Omental fat pad (tissue), 4 donors: ENCODE measurements around the gene C11orf16. TPM values are rescaled to one million over a fixed set of nuclear protein-coding genes. Genes with fewer than 3 reads are reported as not detected.

Experiments used
- ATAC-seq: fragments of 150-250 bp; one replicate; pipeline ENCODE4 v1.9.1; 2016; ENCODE audit warnings: mild to moderate bottlenecking, moderate library complexity; ENCODE audit not compliant: low FRiP score
- DNase-seq: peaks from one replicate; pipeline ENCODE4 v3.0.0-alpha.2; 2019; ENCODE audit warnings: low spot score
- CTCF ChIP-seq, 3 donors: fragments of 450-650 bp; IDR thresholded peaks; one replicate each; pipeline ENCODE4 v1.5.1; 2016 to 2017; ENCODE audit warnings: antibody characterized with exemption in 3 of 3, mild to moderate bottlenecking in 3 of 3, moderate library complexity in 2 of 3
- total RNA-seq, 4 donors: library from RNA; depleted of rRNA; stranded (reverse); fragments of >200 nt; gene quantifications; one replicate each; pipeline ENCODE4 v1.1.0, GENCODE V29; 2016

Gene C11orf16
- total RNA-seq, 4 donors from 2014 or later: not detected

GRCh38 chr11:8926236-8926635 is 6.5 kb downstream of the C11orf16 start:
- TF ChIP-seq CTCF (IDR thresholded peaks at IDR 0.05): no peak
- no peak for DNase-seq
- ATAC-seq: no peak

GRCh38 chr11:8925711-8926110 is 7.0 kb downstream of the C11orf16 start:
- no peak for TF ChIP-seq CTCF (IDR thresholded peaks at IDR 0.05)
- DNase-seq (no peak), ATAC-seq (no peak)

- no peak for DNase-seq
Observed at GRCh38 chr11:8922691-8923090, 10.1 kb downstream of the C11orf16 start.

GRCh38 chr11:8917157-8917825 is 15.5 kb downstream of the C11orf16 start:
- DNase-seq (no peak), ATAC-seq (peak; percentile 16)
- no peak for TF ChIP-seq CTCF (IDR thresholded peaks at IDR 0.05)

More at GRCh38 chr11:8922691-8923090, 10.1 kb downstream of the C11orf16 start:
- ATAC-seq: no peak
- TF ChIP-seq CTCF (IDR thresholded peaks at IDR 0.05): no peak

GRCh38 chr11:8914661-8915018 is 18.1 kb downstream of the C11orf16 start:
- ATAC-seq: no peak
- TF ChIP-seq CTCF (IDR thresholded peaks at IDR 0.05): no peak
- no peak for DNase-seq

GRCh38 chr11:8913961-8914660 is 18.6 kb downstream of the C11orf16 start:
- peak; percentile 56 for ATAC-seq
- no peak for TF ChIP-seq CTCF (IDR thresholded peaks at IDR 0.05)
- DNase-seq: no peak
